GM19043 (cell line): Measurements from ENCODE around the gene FCER1G.

ENCODE experiments used
- ATAC-seq: cut with Tn5 transposase; IDR thresholded peaks from one replicate; pipeline ENCODE4 v1.9.1; 2021; ENCODE audit warnings: low read depth; ENCODE audit not compliant: unreplicated experiment

Gene FCER1G

DNA sequence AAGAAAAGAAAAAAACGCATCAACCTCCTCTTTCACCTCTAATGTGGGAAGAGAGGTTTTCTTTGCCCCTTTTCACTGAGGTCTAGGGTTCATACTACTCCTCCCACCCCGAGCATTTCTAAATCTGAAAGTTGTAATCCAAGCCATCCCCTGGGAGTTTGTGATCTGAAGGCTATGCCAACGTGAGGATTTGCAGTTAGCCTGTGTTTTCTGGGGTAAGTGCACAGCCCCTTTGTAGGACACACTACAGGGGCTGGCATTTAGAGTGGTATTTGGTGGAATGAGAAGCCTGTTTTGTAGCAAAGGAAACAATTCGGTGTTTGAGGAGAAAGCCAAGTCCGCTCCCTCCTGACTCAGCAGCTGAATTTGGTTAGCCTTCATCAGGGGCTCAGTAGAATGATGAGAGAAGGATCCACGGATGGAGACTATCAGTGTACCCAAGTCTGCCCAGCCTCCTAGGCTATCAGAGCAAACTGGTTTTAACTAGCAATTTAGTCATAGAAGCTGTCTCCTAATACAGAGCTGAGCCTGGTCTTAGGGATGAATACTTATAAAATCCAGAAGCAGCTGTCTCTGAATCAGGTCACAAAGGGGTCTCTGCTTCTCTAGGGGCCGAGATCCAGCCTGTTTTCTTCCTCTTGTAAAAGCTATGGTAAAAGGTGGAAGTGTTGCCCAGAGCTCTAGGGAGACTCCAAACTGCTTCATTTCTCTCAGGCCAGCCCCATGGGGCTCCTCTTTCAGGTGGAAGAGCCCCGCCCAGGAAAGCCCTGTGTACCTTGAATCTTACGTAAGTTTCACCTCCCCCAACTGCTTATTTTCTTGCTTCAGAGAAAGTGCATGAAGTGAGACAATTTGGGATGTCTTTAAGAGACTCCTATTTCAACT, 45.5 kb downstream of the FCER1G start:
- no peak for ATAC-seq

DNA sequence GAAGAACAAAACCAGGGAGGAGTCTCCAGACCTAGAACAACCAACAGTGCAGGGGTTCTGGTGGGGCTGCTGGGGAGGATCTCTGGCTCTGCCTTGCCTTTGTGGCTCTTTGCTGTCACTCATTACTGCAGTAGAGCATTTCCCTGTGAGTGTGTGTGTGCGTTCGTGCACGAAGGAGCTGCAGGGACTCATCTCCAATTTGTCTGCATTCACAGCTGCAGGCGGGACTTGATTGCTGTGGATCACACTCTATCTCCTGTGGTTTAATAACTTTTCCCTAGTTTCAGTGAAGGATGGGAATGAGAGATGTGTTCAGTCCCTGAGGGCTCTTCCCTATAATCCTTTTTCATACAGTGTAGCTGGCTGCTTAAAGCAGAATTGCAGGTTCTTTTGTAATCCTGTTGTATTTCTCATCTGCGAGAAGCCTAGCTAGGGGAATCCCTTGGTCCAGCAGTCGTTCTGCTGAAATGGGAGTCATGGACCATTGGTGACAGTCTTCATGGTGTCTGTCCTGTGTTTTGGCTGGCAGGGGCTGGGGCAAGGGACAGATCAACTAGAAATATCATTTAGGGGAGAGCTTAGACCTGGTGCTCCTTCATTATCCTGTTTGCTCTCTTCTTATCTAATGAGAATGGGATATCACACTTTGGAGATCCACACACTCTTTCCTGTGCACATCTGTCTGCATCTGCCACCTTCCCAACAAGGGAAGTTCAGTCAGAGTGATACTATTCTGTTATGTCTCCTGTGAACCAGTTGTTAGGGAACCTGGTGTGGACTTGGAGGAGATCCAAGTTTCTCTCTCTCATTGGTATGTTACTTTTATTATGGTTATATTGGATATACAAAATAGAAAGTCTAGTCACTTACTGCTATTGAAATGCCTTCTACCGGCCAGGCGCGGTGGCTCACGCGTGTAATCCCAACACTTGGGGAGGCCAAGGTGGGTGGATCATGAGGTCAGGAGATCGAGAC, 46.5 kb downstream of the FCER1G start:
- no peak for ATAC-seq

DNA sequence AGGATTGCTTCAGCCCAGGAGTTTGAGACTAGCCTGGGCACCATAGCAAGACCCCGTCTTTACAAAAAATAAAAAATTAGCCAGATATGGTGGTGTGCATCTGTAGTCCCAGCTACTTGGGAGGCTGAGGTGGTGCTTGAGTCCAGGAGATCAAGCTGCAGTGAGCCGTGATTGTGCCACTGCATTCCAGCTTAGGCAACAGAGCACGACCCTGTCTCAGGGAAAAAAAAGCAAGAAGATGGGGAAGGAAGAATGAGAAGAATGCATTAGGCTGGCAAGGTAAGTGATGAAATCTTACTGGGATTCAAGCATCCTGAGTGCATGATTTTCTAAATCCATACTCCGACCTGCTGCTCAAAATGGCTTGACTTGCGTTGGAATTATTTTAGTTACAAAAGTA, 50.2 kb downstream of the FCER1G start:
- no peak for ATAC-seq

DNA sequence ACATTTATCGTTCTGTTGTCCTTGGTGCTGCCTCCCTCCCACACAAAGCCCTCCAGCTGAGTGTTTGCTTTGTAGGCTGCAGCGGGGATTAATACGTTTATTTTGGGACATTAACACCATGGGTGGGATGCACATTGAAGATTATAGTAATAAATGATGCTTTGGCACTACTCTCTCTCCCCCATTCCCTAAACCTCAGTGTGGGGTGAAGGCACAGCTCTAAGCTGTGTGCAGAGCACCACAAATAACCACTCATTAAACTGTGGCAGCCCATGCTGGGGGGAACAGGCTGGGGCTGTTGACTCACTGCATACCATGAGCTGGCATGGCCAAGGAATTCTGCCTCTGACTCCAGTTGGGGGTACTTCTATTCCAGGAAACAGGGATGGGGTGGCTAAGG, 51.1 kb downstream of the FCER1G start:
- ATAC-seq, result no peak

DNA sequence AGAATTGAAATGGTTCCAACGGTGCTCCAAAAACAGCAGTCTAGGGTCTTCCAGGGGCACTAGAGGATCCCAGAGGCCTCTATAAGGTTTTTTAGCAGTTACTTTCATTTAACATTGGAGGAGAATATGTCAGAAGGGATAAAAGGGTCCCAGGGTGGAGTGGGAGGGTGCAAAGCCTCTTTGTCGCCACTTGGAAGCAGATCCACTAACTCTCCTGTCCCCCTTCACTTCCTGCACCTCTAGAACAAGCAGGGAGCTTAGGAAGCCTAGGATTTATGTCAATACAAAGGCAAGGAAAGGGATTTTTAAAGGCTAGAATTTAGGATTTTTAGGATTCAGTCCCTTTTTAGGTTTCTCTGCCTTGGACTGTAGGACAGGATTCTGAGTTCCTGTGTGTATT, 51.7 kb downstream of the FCER1G start:
- ATAC-seq, result no peak

DNA sequence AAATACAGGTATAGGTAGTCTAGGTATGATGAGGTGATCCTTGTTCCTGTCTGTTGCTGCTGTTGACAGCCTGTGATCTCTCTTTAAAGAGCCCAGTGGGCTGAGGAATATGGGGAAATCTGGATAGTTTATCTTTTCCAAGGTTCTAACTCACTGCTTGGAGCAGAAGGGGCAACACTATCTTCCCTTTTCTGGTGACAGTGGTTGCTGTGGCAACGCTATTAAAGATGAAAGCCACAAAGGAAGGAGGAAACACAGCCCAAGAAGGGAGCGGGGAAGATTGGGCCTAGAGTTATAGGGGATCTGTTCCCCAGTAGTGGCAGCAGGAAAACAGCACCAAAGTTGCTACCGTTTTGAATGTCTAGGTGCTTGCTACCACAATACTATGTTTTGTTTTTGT, 52.2 kb downstream of the FCER1G start:
- ATAC-seq, result no peak
